Right ventricle myocardium inferior (tissue), 1 donor: Measurements from ENCODE around the gene ZNF2. TPM values are rescaled to one million over a fixed set of nuclear protein-coding genes. Genes with fewer than 3 reads are reported as not detected.
A peak's percentile ranks its signal among the peaks of the same experiment; 100 is the strongest.

ENCODE experiments used
- ATAC-seq: fragments of 200-7000 bp; cut with Tn5 transposase; one replicate; pipeline ENCODE4 v1.9.1; 2020; ENCODE audit warnings: mild to moderate bottlenecking, moderate library complexity
- DNase-seq: peaks from one replicate; pipeline ENCODE4 v3.0.0; 2021; ENCODE audit errors: missing footprints
- intact Hi-C: fragments of 100-400 bp; cut with DNase I; formaldehyde crosslinking; loops from one replicate; pipeline ENCODE4 v1.11.0; 2022
- long read RNA-seq: library from polyadenylated mRNA; unstranded; transcript quantifications from one replicate; pipeline ENCODE4 v2.0.0, GENCODE V29; 2021
- total RNA-seq: library from RNA; stranded (reverse); fragmentation: NEBNext Ultra II Directional; extraction: Animal tissue kit (Norgen Biotek cat#: 25700); gene quantifications from one replicate; pipeline ENCODE4 v1.2.1, GENCODE V29; 2021
- donor health status: DM: no; HTN: yes; CAD: no; lungs with severe emphysema.

ZNF2 gene
- 4.3 TPM for total RNA-seq
- long read RNA-seq, partial matches to known transcripts, result 0 of 4 reads
- long read RNA-seq, other reads (novel, unspliced or antisense), result 2 of 4 reads

GRCh38 chr2:95165371-95166064 is at the start of gene ZNF2:
Gene ZNF2 (plus strand): TSS chr2:95165809. CDS start chr2:95176227, 10,418 bp downstream.
- peak; percentile 98 for ATAC-seq
- DNase-seq, result peak; percentile 98
- intact Hi-C loops, result loop anchor here (2.0 to 5.0 kb wide), 3 partner anchors 41 to 237 kb away; partner anchors contain the start of genes FAHD2A, MRPS5 and ZNF892

- ATAC-seq (no peak), DNase-seq (no peak)
- intact Hi-C loops, result loop anchor here (5.0 kb wide), 1 partner anchor 46 kb away; the partner anchor contains the start of gene ZNF2
Measured at GRCh38 chr2:95121093-95121406, 44.6 kb upstream of the ZNF2 start.

DNA sequence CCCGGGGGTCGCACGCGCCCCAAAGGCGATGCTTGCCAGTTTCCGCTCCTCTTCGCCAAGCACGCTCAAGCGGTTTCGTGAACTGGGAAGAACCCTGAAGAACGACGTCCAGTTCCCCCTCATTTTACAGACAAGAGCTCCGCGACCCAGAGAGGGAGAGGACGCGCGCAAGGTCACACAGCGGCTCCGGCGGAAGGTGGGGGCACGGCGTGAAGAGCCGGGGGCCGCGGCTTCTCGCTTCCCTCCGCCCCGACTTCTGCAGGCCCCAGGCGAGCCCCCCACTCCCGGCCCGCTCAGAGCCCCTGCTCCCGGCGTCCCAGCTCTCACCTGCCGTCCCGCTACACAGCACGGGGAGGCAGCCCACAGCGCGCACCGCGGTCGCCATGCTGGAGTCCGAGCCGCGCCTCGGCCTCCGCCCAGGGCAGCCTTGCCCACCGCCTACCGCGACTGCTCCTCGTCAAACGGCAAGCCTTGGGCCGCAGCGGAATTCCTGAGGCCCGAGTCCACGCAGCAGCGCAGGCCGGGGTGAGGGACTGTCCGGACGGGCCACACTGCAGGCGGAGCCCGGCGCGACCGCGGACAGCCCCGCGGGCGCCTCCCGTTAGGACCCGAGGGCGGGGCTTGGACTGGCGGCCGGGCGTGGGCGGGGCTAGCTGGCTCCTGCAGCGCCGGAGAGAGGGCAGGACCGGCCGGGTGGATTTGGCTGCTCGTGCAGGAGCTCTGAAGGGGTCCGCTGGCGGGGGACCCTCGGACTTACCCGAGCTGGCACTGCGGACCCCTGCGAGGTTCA is 44.0 kb upstream of the ZNF2 start, which contains the start of gene MRPS5:
Gene MRPS5, minus strand, starts transcription at position 402 of the 790 bp plus-strand sequence. Its CDS starts 17 bp downstream, at position 385.
- intact Hi-C loops, result loop anchor here (5.0 kb wide), 1 partner anchor 46 kb away; the partner anchor contains the start of gene ZNF2
- peak; percentile 93 for DNase-seq
- peak; percentile 99 for ATAC-seq

DNA sequence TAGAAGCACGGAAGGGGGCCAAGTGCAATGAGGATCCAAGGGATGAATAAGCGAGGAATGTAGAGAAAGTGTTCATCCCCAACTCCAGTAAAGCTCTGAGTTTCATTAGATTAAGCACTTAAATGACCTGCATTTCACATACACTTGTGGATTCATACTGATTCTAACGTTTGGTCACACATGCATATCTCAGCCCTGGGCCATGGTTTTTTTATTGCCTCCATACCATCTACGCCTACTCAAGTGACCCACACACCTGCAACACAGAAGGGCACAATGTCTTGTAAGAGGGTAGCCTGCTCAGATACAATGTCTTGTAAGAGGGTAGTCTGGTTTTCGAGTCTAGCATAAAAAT is 43.4 kb upstream of the ZNF2 start:
- ATAC-seq, result no peak
- DNase-seq, result no peak
- intact Hi-C loops, result loop anchor here (5.0 kb wide), 1 partner anchor 45 kb away; the partner anchor contains the start of gene ZNF2

GRCh38 chr2:95138702-95139101 is 26.9 kb upstream of the ZNF2 start:
- no peak for DNase-seq
- intact Hi-C loops, result no loop called here
- ATAC-seq, result no peak

- intact Hi-C loops, result no loop called here
- DNase-seq (no peak), ATAC-seq (no peak)
Measured at GRCh38 chr2:95143838-95144237, 21.8 kb upstream of the ZNF2 start.

DNA sequence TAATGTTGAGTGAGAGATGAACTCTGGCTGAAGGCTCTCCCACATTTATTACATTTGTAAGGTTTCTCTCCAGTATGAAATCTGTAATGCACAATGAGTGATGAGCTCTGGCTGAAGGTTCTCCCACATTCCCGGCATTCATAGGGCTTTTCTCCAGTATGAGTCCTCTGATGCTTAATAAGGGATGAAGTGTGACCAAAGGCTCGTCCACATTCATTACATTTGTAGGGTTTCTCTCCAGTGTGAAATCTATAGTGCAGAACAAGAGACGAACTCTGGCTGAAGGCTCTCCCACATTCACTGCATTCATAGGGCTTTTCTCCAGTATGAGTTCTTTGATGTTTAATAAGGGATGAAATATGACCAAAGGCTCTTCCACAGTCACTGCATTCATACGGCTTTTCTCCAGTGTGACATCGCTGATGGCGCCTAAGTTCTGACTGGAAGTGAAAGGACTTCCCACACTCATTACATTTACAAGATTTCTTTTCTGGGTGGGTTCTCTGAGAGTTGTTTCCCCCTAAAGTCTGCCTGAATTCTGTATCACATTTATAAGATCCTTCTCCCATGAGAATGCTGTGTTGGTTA is 16.1 kb upstream of the ZNF2 start:
- ATAC-seq, result no peak
- intact Hi-C loops, result no loop called here
- no peak for DNase-seq

GRCh38 chr2:95158441-95158840 is 7.2 kb upstream of the ZNF2 start:
- intact Hi-C loops, result no loop called here
- DNase-seq (peak; percentile 64), ATAC-seq (no peak)

DNA sequence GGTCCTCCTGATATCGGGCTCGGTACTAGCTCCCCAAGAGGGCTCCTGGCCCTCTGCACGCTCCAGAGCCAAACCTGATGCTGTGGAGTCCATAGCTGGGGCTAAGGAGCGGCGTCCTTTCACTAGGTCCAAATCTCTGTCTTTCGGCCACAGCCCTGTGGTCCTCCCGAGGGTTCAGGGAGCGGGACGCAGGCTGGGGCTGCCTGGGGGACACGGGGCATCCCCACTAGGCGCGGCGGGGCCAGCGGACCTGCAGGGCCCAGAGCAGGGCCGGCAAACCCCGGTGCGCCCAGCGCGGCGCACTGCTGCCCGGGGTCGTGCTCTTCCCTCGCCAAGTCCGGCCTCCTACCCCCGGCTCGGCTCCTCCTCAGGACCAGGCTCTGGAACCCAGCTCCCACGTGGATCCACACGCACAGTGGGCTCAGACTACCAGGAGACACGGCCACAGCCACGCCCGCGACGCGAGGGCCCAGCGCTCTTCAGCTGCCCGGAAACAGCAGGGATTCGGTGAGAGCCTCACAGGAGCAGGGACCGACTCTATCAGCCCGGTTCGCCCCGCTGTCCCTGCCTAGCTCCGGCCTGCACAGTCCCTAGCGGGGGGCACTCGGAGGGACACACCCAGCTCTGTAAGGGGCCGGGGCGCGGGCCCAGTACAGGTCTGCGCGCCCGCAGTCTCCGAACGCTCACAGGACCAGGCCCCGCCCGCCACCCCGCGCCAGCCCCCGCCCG is 6.6 kb upstream of the ZNF2 start:
- DNase-seq (peak; percentile 75), ATAC-seq (peak; percentile 67)
- intact Hi-C loops, result no loop called here

DNA sequence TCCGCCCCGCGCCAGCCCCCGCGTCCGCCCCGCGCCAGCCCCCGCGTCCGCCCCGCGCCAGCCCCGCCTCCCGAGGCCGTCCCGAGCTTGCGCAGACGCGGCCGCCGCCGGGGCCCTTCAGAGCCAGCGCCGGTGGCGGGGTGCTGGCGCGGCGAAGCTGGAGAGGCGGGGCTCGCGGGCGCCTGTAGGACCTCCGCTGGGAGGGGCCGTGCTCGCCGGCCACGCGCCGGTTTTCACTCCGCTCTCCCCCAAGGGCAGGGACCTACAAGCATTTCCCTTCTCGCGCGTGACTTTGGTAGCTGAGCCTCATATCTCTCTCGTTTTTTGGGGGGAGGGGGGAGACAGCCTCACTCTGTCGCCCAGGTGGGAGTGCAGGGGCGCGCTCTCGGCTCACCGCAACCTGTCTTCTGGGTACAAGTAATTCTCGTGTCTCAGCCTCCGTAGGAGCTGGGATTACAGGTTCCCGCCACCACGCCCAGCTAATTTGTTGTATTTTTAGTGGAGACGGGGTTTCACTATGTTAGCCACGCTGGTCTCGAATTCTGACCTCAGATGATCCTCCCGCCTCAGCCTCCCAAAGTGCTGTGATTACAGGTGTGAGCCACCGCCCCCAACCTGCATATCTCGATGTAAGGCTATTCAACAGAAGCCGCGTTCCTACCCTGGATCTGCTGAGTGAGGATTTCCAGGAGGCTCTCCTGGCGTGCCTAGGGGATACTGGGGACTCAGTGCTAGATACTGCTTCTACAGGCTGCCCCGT is 5.7 kb upstream of the ZNF2 start, which contains the start of gene ZNF514:
Gene ZNF514, minus strand, starts transcription at position 159 of the 760 bp plus-strand sequence. CDS start 6,595 bp downstream, outside the sequence.
- DNase-seq (peak; percentile 94), ATAC-seq (peak; percentile 95)
- intact Hi-C loops, result no loop called here

GRCh38 chr2:95165030-95165370 is 609 bp upstream of the ZNF2 start:
- intact Hi-C loops, result loop anchor here (2.0 to 5.0 kb wide), 3 partner anchors 42 to 237 kb away; partner anchors contain the start of genes FAHD2A, MRPS5 and ZNF892
- no peak for DNase-seq
- ATAC-seq, result no peak

DNA sequence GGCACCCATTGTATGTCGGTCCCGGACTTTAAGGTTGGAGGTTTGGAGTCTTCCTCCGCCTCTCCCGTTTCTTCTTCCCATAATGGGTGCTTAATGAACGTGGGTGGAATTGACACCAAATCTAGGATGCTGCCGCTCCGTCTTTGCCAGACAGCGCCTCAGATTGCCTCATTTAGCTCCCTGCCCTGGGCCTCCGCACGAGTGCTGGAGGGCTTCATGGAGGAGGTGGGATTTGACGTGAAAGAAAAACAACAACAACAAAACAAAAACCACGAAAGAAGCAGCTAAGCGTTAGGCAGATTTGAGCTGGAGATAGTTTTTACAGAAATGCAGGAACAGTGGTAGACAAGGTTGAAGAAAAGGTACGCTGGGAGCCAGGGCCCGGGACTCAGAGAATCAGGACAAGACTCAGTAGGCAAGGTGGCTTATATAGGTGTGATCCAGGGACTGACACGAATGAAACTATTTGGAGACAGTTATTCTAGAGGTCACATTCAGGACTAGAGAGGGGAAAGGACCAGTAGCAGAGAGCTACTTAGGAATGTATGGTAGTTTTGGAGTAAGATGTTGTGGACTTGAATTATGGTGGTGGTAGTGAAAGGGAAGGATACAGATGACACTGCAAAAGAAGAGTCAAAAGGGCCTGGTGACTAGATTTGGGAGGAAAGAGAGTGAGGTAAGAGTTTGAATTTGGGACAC is 605 bp downstream of the ZNF2 start:
- ATAC-seq (no peak), DNase-seq (peak; percentile 63)
- intact Hi-C loops, result loop anchor here (5.0 kb wide), 2 partner anchors 44 to 236 kb away; partner anchors contain the start of genes FAHD2A and MRPS5

GRCh38 chr2:95171902-95172301 is 6.3 kb downstream of the ZNF2 start:
- intact Hi-C loops, result no loop called here

GRCh38 chr2:95174031-95174542 is 8.5 kb downstream of the ZNF2 start:
- ATAC-seq (no peak), DNase-seq (no peak)
- intact Hi-C loops, result no loop called here

More at GRCh38 chr2:95171902-95172301, 6.3 kb downstream of the ZNF2 start:
- DNase-seq (no peak), ATAC-seq (no peak)

DNA sequence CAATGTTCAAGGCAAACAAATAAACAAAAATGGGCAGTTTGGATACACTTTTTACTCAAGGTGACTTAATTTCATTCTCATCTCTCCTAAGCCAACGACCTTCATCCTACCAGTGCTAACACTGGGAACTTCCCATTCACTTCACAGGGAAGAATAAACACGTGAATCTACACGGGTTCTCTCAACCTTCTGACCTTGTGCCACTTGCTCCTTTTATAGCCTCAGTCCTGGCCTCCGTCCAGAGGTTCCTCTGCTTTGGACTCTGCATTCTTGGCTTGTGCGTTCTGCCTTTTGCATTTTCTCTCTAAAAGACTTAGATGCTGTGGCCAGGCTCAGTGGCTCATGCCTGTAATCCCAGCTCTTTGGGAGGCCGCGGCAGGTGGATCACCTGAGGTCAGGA is 13.8 kb downstream of the ZNF2 start:
- peak; percentile 80 for ATAC-seq
- intact Hi-C loops, result no loop called here
- DNase-seq, result peak; percentile 73

- DNase-seq (no peak), ATAC-seq (no peak)
- intact Hi-C loops, result no loop called here
Measured at GRCh38 chr2:95181774-95182173, 16.2 kb downstream of the ZNF2 start.

- ATAC-seq (no peak), DNase-seq (no peak)
- intact Hi-C loops, result no loop called here
Measured at GRCh38 chr2:95185197-95185596, 19.6 kb downstream of the ZNF2 start.
